GM21360 (cell line): ENCODE results near the gene NTSR1.

ENCODE experiments used
- ATAC-seq: cut with Tn5 transposase; IDR thresholded peaks from one replicate; pipeline ENCODE4 v1.9.1; 2021; ENCODE audit warnings: mild to moderate bottlenecking, moderate library complexity; ENCODE audit not compliant: unreplicated experiment

The NTSR1 gene

GRCh38 chr20:62768234-62768546, 59.6 kb downstream of the NTSR1 start:
- no peak for ATAC-seq

- no peak for ATAC-seq
These were observed 60.1 kb downstream of the NTSR1 start for GRCh38 chr20:62768551-62769287.

- no peak for ATAC-seq
These were observed 60.9 kb downstream of the NTSR1 start for GRCh38 chr20:62769346-62770071.

GRCh38 chr20:62770111-62770910, 61.7 kb downstream of the NTSR1 start:
- no peak for ATAC-seq

GRCh38 chr20:62770916-62771315, 62.3 kb downstream of the NTSR1 start:
- no peak for ATAC-seq

- no peak for ATAC-seq
These were observed 62.9 kb downstream of the NTSR1 start for GRCh38 chr20:62771396-62772102.

GRCh38 chr20:62772103-62772611, 63.5 kb downstream of the NTSR1 start:
- ATAC-seq: no peak

GRCh38 chr20:62772619-62772989, 64.0 kb downstream of the NTSR1 start:
- no peak for ATAC-seq

GRCh38 chr20:62772990-62773844, 64.6 kb downstream of the NTSR1 start:
- ATAC-seq: no peak

GRCh38 chr20:62773845-62774714, 65.4 kb downstream of the NTSR1 start:
- no peak for ATAC-seq

- no peak for ATAC-seq
These were observed 66.1 kb downstream of the NTSR1 start for GRCh38 chr20:62774762-62775161.

- ATAC-seq: no peak
These were observed 66.6 kb downstream of the NTSR1 start for GRCh38 chr20:62775206-62775605.

GRCh38 chr20:62776035-62776691, 67.5 kb downstream of the NTSR1 start:
- no peak for ATAC-seq

GRCh38 chr20:62776692-62777527, 68.3 kb downstream of the NTSR1 start:
- no peak for ATAC-seq

GRCh38 chr20:62777528-62777830, 68.8 kb downstream of the NTSR1 start:
- no peak for ATAC-seq

- ATAC-seq: no peak
These were observed 69.4 kb downstream of the NTSR1 start for GRCh38 chr20:62778058-62778457.

- no peak for ATAC-seq
These were observed 70.2 kb downstream of the NTSR1 start for GRCh38 chr20:62778601-62779416.
